ENCODE data around the gene HSD11B2.

GRCh38 chr16:67388191-67388590 is 42.7 kb upstream of the HSD11B2 start:
- TF ChIP-seq CTCF (conservative IDR thresholded peaks at IDR 0.05; ENCODE audit: low read length) (no peak), EZH2phosphoT487 (IDR thresholded peaks at IDR 0.05; ENCODE audit: borderline replicate concordance, low read depth, low read length) (no peak)

Data from OCI-LY7 (cell line).